A673 (cell line): Measurements from ENCODE around the gene PIK3CD. TPM values are rescaled to one million over a fixed set of nuclear protein-coding genes. Genes with fewer than 3 reads are reported as not detected.

Experiments used
- BruUV-seq: library from RNA; stranded (reverse); fragments of 400-500 nt; replicated peaks from 2 replicates; lab custom pipeline; 2021; lab: Mats Ljungman, UMichigan
- CTCF ChIA-PET: fragments of 300-600 bp; sonication (Branson Sonifier 250); formaldehyde crosslinking; loops from one replicate; lab custom pipeline; 2022; ENCODE audit warnings: antibody characterized with exemption; lab: Charles Lee
- POLR2A ChIA-PET: fragments of 300-600 bp; sonication (Branson Sonifier 250); formaldehyde crosslinking; loops from one replicate; lab custom pipeline; 2022; ENCODE audit warnings: antibody characterized with exemption; ENCODE audit not compliant: low non-redundant PET; lab: Charles Lee
- DNase-seq: peaks from one replicate; pipeline ENCODE4 v3.0.0-alpha.2; 2015; ENCODE audit warnings: low spot score
- H3K27ac ChIP-seq: fragments of 200-600 bp; sonication (generic); 2 replicates; pipeline ENCODE4 v1.5.1; 2016; ENCODE audit warnings: mixed run types, low read depth, mild to moderate bottlenecking, mixed read lengths, antibody characterized with exemption, low read length; ENCODE audit not compliant: poor library complexity, severe bottlenecking
- H3K27me3 ChIP-seq: fragments of 200-600 bp; sonication (generic); replicated peaks from 2 replicates; pipeline ENCODE4 v1.6.1; 2017; ENCODE audit warnings: mixed run types, low read depth, mild to moderate bottlenecking, mixed read lengths, antibody characterized with exemption, low read length; ENCODE audit not compliant: insufficient read depth, poor library complexity
- H3K36me3 ChIP-seq: fragments of 200-600 bp; sonication (generic); 2 replicates; pipeline ENCODE4 v1.6.1; 2016; ENCODE audit warnings: mixed run types, mild to moderate bottlenecking, mixed read lengths, antibody characterized with exemption, low read length; ENCODE audit not compliant: insufficient read depth, poor library complexity, severe bottlenecking
- H3K4me1 ChIP-seq: fragments of 200-600 bp; sonication (generic); 2 replicates; pipeline ENCODE4 v1.6.1; 2017; ENCODE audit warnings: mixed run types, mild to moderate bottlenecking, mixed read lengths, antibody characterized with exemption, low read length; ENCODE audit not compliant: insufficient read depth, poor library complexity, severe bottlenecking
- H3K4me3 ChIP-seq: fragments of 200-600 bp; sonication (generic); 2 replicates; pipeline ENCODE4 v1.5.1; 2016; ENCODE audit warnings: low read depth, mixed run types, mild to moderate bottlenecking, mixed read lengths, low read length; ENCODE audit not compliant: poor library complexity, severe bottlenecking
- H3K9me3 ChIP-seq: fragments of 200-600 bp; sonication (generic); 2 replicates; pipeline ENCODE4 v1.6.1; 2016; ENCODE audit warnings: mixed run types, low read depth, mild to moderate bottlenecking, mixed read lengths, antibody characterized with exemption, low read length; ENCODE audit not compliant: poor library complexity, severe bottlenecking
- EZH2 ChIP-seq: fragments of 200-600 bp; sonication (generic); IDR thresholded peaks from 2 replicates; pipeline ENCODE4 v1.6.1; 2017; ENCODE audit warnings: borderline replicate concordance, low read depth, mild to moderate bottlenecking, mixed read lengths, antibody characterized with exemption, low read length; ENCODE audit not compliant: poor library complexity, severe bottlenecking
- intact Hi-C: fragments of 100-400 bp; cut with micrococcal nuclease; formaldehyde crosslinking; loops from one replicate; pipeline ENCODE4 v1.10.0; 2022; ENCODE audit not compliant: unreplicated experiment
- total RNA-seq: library from RNA; stranded (reverse); gene quantifications from 2 replicates; pipeline ENCODE4 v1.2.3, GENCODE V29; 2021
- TF ChIP-seq, protein P1 (sequence below): fragments of 300-800, 200-600 bp; sonication (generic); conservative IDR thresholded peaks from 2 replicates; pipeline ENCODE4 v1.5.1; 2017; ENCODE audit warnings: low read depth, mild to moderate bottlenecking, antibody characterized with exemption, low read length, moderate library complexity, mixed read lengths

The PIK3CD gene
- total RNA-seq, 1 experiment from 2014 or later: 2.1 TPM

- Histone ChIP-seq H3K4me1 (no peaks in the 10 kb centered on the region), H3K4me3 (no peak overlapping the region), H3K36me3 (peaks cover 15% of the 10 kb centered on the region), H3K9me3 (no peaks in the 10 kb centered on the region), H3K27ac (no peak overlapping the region), H3K27me3 (no peaks in the 10 kb centered on the region)
- no peak for DNase-seq
- CTCF ChIA-PET: no interaction called here
- no TSS peak for BruUV-seq
- TF ChIP-seq, protein P1, sequence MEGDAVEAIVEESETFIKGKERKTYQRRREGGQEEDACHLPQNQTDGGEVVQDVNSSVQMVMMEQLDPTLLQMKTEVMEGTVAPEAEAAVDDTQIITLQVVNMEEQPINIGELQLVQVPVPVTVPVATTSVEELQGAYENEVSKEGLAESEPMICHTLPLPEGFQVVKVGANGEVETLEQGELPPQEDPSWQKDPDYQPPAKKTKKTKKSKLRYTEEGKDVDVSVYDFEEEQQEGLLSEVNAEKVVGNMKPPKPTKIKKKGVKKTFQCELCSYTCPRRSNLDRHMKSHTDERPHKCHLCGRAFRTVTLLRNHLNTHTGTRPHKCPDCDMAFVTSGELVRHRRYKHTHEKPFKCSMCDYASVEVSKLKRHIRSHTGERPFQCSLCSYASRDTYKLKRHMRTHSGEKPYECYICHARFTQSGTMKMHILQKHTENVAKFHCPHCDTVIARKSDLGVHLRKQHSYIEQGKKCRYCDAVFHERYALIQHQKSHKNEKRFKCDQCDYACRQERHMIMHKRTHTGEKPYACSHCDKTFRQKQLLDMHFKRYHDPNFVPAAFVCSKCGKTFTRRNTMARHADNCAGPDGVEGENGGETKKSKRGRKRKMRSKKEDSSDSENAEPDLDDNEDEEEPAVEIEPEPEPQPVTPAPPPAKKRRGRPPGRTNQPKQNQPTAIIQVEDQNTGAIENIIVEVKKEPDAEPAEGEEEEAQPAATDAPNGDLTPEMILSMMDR: no peak
- no peak for TF ChIP-seq EZH2
- POLR2A ChIA-PET: no interaction called here
- intact Hi-C loops: no loop called here
Observed at GRCh38 chr1:9749361-9749760, 97.8 kb downstream of the PIK3CD start.

- BruUV-seq: no TSS peak
- Histone ChIP-seq H3K4me1 (no peaks in the 10 kb centered on the region), H3K27me3 (no peaks in the 10 kb centered on the region), H3K27ac (no peak overlapping the region), H3K9me3 (no peaks in the 10 kb centered on the region), H3K36me3 (peaks cover 9% of the 10 kb centered on the region), H3K4me3 (no peak overlapping the region)
- intact Hi-C loops: no loop called here
- ChIA-PET POLR2A (no interaction called here), CTCF (interaction anchor here (0.8 kb wide), 1 partner anchor 31 kb away, joined by 3 read pairs; no protein-coding TSS in a partner anchor)
- no peak for TF ChIP-seq EZH2
- DNase-seq: no peak
Observed at GRCh38 chr1:9751971-9752370, 100.4 kb downstream of the PIK3CD start.

- no TSS peak for BruUV-seq
- H3K27me3 ChIP-seq: no peaks in the 10 kb centered on the region
- peak; percentile 65 for DNase-seq
- TF ChIP-seq EZH2: no peak
- TF ChIP-seq, protein P1: no peak
- no peaks in the 10 kb centered on the region for H3K4me1 ChIP-seq
- H3K4me3 ChIP-seq: no peak overlapping the region
- intact Hi-C loops: no loop called here
- ChIA-PET CTCF (no interaction called here), POLR2A (no interaction called here)
- H3K36me3 ChIP-seq: peaks cover 9% of the 10 kb centered on the region
- H3K27ac ChIP-seq: no peak overlapping the region
- no peaks in the 10 kb centered on the region for H3K9me3 ChIP-seq
Observed at GRCh38 chr1:9753121-9753531, 101.6 kb downstream of the PIK3CD start.

DNA sequence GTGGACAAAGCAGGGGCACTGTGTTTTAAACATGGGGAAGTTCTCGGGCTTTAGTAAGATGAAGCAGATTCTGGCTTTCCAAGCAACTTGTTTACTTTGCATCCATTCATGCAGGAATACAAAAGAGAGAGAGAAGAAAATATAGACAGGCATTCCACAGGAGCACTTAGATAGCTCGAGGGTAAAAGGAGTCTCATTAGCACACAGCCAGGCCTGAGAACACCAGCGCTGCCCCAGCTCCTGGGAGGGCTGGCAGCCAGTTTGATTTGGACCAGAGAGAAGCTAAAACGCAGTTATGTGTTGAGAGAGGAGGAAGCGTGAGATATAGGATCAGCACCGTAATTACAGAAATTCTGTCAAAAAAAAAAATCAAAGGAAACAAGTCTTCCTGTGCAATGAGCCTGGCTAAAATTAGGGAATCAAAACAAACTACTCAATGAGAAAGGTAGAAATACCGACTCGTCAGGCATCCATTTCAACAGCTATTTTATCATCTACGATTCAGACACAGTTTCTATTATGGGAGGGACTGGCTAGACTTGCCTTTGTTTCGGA is 104.0 kb downstream of the PIK3CD start:
- Histone ChIP-seq H3K27me3 (no peaks in the 10 kb centered on the region), H3K9me3 (no peaks in the 10 kb centered on the region), H3K27ac (no peak overlapping the region), H3K4me1 (no peaks in the 10 kb centered on the region), H3K36me3 (no peaks in the 10 kb centered on the region), H3K4me3 (no peak overlapping the region)
- POLR2A ChIA-PET: interaction anchor here (0.5 kb wide), 1 partner anchor 63 kb away, joined by 4 read pairs; no protein-coding TSS in a partner anchor
- intact Hi-C loops: no loop called here
- DNase-seq: no peak
- BruUV-seq: no TSS peak
- CTCF ChIA-PET: interaction anchor here (0.6 kb wide), 1 partner anchor 452 kb away, joined by 4 read pairs; no protein-coding TSS in a partner anchor
- no peak for TF ChIP-seq EZH2
- TF ChIP-seq, protein P1: no peak
